Posterior cingulate gyrus (tissue), 11 donors: Measurements from ENCODE around the gene GRIN2C.
"Not testable (repeated sequence)": the region's sequence is repeated elsewhere in the genome, so short reads cannot be mapped to it uniquely, and the experiment has no call there.

Source experiments
- DNase-seq, 10 donors: peaks; one replicate each; pipeline versions ENCODE4 v3.0.0 to v3.0.0-alpha.2; 2020 to 2021; ENCODE audit warnings: mixed read lengths in 3 of 10
- intact Hi-C: fragments of 100-400 bp; cut with DNase I; formaldehyde crosslinking; loops from one replicate; pipeline ENCODE4 v1.15.1; 2023

The GRIN2C gene

GRCh38 chr17:74882517-74883240 lies 23.0 kb upstream of the GRIN2C start:
- intact Hi-C loops: no loop called here
- DNase-seq: peak in 1 of 10 donors; percentile 29

DNA sequence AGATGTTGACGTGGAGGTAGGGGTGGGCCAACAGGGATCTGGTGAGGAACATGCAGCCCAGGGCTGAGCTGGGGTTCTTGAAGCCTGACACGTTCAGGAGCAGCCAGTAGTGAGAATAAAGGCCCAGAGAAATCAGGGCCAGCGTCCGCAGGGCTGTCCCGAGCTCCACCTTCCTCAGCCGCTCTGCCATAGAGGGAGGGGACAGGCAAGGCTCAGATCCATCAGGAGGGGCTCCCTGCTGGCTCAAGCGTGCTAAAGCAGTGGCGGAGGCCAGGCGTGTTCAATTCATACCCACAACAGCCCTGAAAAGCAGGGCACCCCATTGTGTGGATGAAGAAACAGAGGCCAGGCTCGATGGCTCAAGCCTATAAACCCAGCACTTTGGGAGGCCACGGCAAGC lies 21.4 kb upstream of the GRIN2C start:
- DNase-seq: no peak
- intact Hi-C loops: no loop called here

DNA sequence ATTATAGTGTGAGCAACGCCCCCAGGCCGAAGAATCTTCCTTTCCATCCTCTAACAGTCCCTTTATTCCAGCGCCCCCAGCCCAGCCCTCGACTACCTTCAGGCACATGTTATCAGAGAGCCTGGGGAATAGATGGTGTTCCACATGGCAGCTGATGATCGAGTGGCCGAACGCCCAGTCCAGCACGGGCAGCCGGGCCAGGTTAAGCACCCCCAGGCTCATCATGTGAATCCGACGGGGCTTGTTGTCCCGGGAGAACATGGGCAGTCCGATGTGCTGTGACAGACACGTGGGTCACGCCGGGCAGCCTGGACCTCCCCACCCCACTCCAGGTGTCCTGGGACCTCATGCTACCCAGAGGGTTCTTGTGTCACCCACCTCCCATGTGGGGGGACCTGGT lies 19.6 kb upstream of the GRIN2C start:
- no peak for DNase-seq
- intact Hi-C loops: no loop called here

DNA sequence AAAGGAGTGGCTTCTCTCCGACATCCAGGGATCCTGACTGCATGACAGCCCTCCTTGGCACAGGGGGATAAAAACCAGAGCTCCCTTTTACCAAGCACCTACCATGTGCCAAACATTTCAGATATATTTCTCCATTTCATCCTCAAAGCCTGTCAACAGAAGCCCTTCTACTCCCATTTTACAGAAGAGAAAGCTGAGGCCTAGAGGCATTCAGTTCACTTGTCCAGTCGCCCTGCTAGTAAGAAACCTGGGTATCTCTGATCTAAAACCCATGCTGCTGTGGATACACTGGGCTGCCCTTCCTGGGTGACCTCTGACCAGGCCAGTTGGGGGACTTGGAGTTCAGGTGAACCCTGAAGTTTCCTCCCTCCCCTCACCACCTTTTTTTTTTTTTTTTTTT lies 19.0 kb upstream of the GRIN2C start:
- intact Hi-C loops: no loop called here
- DNase-seq: no peak

DNA sequence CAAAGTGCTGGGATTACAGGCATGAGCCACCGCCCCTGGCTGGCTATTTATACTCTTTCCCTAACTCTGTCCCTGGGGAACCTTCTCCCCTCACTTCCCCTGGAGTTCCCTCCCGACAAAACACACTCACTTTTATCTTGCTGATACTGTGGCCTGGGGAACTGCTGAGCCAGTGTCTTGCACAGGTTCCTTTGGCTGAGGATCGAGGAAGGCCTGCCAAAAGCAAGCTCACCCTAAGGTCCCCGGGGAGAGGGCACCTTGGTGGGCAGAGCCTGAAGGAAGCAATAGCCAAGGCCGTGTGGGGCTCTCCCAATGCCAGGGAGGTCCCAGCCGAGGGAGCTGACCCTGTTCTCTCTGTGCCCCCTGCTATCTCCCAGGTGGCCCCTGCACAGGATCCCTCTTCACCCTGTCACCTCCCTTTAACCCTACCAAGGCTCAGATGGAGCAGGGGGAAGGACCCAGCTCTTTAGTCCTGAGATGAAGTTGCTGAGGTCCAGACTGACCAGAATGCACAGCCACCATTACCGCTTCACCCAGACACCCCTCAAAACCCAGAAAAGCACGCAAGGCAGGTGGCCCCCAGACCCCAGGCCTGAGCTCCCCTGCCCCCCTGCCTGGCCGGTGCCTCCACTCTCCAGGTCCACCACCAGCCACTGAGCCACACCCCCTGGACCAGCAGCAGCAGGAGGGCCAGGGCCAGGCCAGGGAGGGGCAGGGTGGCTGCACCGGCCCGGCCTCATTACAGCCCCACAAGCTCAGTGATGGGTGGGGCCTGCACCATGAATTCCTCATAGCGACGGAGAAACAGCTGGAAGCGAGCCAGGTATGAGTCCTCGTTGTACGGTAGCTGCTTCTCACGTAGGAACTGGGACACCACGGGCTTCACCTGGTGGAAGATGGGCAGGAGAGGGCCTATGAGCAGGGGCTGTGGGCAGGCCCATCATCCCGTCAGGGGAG lies 18.2 kb upstream of the GRIN2C start:
- intact Hi-C loops: no loop called here
- no peak for DNase-seq

DNA sequence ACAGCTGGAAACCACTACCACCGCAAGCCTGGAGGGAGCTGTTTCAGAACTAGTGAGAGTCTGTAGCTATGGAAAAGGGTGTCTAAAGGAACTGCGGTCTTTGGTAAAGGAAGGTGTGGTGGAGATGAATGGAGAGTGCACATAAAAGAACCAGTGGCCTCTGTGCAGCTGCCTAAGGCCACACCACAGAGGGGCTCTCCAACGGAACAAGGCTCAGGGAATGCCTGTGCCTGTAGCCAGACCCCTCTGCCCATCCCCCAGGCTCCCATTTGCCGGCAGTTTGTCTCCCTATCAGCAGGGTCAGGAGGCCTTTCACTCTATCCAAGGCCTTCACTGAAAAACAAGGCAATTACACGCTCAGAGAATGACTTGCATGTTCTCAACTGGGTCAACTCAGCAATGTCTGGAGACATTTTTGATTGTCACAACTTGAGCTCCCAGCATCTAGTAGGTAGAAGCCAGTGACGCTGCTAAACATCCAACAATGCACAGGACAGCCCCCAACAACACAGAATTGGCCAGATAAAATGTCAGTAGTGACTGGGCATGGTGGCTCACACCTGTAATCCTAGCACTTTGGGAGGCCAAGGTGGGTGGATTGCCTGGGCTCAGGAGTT lies 16.4 kb upstream of the GRIN2C start:
- intact Hi-C loops: no loop called here
- DNase-seq: no peak

GRCh38 chr17:74875155-74875976 lies 15.7 kb upstream of the GRIN2C start:
- no peak for DNase-seq
- intact Hi-C loops: no loop called here

GRCh38 chr17:74874615-74875037 lies 14.9 kb upstream of the GRIN2C start:
- DNase-seq: no peak
- intact Hi-C loops: no loop called here

DNA sequence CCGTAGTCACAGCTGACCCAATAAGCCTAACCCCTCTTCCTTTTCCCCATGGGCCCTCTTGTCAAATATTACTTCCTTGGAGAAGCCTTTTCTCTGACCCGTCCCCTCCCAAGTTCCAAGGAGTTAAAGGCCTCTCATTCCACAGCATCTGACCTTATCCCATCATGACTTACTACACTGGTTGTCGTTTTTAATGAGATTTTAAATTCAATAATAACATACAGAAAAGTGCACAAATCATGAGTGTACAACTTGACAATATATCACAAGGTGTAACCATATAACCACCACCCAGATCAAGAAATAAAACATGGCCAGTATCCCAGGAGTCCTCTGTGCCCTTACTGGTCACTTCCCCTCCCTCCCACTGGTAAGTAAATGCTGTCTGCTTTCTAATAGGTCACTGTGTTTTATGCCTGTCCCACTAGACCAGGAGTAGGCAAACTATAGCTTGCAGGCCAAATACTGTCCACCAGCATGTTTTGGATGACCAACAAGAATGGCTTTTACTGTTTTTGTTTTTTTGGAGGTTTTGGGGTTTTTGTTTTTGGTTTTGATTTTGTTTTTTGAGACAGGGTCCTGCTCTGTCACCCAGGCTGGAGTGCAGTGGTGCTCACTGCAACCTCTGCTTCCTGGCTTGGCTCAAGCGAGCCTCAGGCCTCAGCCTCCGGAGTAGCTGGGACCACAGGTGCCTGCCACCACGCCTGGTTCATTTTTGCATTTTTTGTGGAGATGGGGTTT lies 14.4 kb upstream of the GRIN2C start:
- intact Hi-C loops: no loop called here

GRCh38 chr17:74873037-74873873 lies 13.6 kb upstream of the GRIN2C start:
- peak; percentile 97 to 100 (median 100) for DNase-seq
- intact Hi-C loops: no loop called here

More for the DNA sequence above, 14.4 kb upstream of the GRIN2C start:
- no peak for DNase-seq

- intact Hi-C loops: no loop called here
- no peak for DNase-seq
These were observed 12.8 kb upstream of the GRIN2C start, which contains the start of gene FDXR for GRCh38 chr17:74872313-74873036. FDXR (minus strand) TSS chr17:74872994; CDS start chr17:74872944, 50 bp downstream.

DNA sequence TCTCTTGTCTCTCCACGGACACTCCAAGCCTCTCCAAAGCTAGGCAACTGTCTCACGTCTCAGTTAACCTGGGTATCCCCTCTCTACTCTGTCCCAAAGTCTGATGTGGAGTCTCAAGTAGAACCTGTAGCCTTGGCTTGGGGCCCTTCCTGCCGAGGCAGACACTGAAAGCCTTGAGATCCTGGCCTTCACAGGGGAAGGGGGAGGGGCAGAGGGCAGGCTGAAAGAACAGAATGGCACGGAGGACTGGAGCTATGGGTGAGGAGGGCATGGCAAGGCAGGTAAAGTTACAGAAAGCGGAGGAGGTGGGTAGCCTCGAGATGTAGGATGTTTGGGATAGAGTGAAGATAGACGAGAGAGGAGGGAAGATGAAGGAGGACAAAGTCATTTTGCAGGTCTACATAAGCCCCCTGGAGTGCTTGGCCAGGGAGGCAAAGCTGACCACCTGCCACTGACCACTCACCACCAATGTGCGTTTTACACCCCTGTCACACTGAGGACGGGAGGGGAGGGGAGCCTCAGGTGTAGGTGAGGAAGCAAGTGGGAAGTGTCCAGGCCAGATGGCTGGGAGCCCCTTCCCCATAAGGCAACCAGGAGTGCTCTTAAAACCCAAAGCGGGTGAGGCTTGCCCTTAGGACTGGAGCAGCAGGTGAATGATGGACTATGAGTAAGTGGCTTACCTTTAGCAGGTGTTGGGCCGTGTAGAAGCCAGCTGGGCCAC lies 11.8 kb upstream of the GRIN2C start:
- intact Hi-C loops: no loop called here
- DNase-seq: no peak

- no peak for DNase-seq
- intact Hi-C loops: no loop called here
These were observed 10.8 kb upstream of the GRIN2C start for GRCh38 chr17:74870512-74870911.

DNA sequence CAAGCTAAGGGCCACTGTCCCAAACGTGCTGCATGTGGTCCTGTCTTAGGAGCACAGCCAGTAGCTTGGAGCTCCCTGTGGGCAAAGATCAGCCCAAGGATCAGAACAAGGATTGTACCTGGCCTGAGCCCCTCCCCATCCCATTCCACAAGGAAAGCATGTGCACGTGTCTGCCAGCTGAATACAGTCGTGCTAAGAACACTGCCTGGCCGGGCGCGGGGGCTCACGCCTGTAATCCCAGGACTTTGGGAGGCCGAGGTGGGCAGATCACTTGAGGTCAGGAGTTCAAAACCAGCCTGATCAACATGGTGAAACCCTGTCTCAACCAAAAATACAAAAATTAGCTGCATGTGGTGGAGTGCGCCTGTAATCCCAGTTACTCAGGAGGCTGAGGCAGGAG lies 10.3 kb upstream of the GRIN2C start:
- intact Hi-C loops, DNase-seq: not testable (repeated sequence)

- intact Hi-C loops: no loop called here
These were observed 9.2 kb upstream of the GRIN2C start for GRCh38 chr17:74868908-74869255.

GRCh38 chr17:74868251-74868907 lies 8.7 kb upstream of the GRIN2C start:
- DNase-seq: no peak
- intact Hi-C loops: no loop called here

More at GRCh38 chr17:74868908-74869255, 9.2 kb upstream of the GRIN2C start:
- no peak for DNase-seq
